Hippocampal formation (tissue), 2 donors: ENCODE results near the gene MPND.

Experiments used
- DNase-seq, 2 donors: peaks; one replicate each; lab custom pipeline; 2025; lab: John Stamatoyannopoulos, UW

Gene MPND

DNA sequence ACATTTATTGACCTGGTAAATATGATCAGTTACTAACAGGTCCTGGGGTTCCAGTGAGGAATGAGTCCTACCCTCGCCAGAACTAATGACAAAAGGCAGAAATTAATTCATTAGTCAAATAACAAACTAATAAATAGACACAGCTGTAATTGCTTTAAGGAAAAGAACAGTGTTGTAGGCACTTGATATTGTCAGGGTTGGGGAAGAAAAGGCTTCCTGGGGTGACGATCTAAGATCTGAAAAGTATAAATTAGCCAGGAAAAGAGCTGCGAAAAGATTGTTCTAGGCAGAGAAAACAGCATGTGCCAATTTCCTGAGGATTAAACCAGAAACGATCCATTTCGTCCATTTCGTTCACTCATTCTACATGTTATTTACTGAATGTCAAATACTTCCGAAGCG lies 58.4 kb downstream of the MPND start:
- no peak for DNase-seq

DNA sequence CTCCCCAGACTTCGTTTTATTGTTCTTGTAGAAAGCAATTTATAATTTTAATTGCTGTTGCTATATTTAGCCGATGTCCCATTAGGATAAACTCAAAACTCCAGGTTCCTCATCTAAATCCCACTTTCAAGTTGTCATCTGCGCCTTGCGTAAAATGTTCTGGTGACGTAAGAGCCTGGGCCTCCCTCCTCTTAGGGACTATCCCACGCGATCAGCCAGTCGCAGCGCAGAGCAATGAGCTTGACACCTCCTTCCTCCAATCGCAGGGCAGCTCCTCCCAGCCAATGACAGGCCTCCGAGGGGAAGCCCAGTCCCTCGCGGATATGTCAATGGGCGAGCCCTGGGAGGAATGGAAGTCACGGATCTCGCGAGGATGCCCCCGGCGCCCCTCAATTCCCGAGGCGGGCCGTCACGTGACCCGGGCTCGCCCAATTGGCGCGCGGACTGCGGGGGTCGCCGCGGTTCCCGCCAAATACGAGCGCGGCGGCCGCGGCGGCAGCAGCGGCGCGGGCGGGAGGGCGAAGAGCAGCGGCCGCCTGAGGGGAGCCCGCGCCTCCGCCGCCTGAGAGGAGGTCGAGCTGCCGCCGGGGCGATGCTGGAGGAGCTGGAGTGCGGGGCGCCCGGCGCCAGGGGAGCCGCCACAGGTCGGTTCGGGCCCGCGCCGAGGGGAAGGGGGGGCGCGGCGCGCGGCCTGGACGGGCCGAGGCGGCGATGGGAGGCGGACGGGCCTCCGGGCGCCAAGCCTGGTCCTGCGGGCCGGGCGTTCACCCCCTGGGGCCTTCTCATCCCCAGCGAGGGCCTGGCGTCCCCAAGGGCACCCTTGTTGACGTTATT lies 59.0 kb downstream of the MPND start, which contains the start of gene CHAF1A:
Gene CHAF1A, plus strand, starts transcription at position 470 of the 834 bp plus-strand sequence. Its CDS starts 123 bp downstream, at position 593.
- DNase-seq: peak; percentile 100

DNA sequence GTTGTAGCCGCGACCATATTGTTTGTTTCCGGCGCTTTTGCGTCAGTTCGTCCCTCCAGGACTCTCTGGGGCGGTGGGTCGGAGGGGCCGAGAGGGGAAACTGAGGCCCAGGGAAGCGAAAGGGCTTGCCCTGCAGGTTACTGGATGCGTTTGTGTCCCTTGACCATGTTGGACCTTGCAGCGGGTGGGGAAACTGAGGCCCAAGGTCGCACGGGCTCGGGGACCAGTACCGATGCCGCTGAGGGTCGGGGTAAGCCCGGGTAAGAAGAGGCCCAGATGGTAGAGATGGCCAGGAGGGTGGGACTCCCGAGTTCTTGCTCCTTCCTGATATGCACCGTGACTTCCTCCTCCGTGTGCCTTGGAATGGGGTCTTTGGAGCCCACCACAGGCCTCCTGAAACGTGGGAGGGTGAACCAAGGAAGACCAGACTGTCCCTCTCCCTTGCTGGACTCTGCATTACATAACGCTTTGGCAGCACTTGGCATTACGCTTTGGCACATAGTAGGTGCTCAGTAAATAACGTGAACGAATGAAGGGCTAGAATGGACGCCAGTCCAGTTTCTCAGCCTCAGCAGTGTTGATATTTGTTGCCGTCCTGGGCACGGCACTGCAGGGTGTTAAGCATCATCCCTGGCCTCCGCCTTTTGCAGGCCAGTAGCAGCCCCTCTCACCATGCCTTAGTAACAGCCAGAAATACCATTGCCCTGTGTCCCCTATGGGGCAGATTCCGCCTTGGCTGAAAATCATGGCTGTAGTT lies 59.8 kb downstream of the MPND start:
- no peak for DNase-seq

DNA sequence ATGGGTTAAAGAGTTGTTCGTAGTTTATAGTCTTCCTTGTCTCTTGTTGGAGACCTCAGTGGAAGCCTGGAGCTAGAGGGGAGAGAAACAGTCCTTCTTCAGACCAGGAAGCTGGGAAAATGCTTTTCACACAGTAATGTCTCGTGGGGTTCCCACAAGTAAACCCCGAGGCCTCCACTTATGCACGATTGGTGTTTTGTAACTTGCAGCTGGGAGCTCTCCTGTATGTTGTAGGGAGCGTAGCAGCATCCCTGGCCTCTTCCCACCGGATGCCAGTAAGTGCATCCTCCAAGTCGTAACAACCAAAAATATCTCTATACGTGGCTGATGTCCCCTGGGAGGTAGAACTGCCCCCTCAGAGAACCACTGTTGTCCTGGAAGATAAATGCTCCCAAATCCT lies 62.6 kb downstream of the MPND start:
- no peak for DNase-seq

DNA sequence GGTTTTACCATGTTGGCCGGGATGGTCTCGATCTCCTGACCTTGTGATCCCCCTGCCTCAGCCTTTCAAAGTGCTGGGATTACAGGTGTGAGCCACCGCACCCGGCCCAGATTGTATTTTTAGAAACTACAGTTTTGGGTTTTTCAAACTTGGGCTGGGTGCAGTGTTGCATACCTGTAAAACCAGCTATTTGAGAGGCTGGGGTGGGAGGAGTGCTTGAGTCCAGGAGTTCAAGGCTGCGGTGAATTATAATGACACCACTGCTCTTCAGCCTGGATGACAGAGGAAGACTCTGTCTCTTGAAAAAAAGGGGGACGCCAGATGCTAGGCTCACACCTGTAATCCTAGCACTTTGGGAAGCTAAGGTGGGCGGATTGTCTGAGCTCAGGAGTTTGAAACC lies 63.3 kb downstream of the MPND start:
- no peak for DNase-seq

DNA sequence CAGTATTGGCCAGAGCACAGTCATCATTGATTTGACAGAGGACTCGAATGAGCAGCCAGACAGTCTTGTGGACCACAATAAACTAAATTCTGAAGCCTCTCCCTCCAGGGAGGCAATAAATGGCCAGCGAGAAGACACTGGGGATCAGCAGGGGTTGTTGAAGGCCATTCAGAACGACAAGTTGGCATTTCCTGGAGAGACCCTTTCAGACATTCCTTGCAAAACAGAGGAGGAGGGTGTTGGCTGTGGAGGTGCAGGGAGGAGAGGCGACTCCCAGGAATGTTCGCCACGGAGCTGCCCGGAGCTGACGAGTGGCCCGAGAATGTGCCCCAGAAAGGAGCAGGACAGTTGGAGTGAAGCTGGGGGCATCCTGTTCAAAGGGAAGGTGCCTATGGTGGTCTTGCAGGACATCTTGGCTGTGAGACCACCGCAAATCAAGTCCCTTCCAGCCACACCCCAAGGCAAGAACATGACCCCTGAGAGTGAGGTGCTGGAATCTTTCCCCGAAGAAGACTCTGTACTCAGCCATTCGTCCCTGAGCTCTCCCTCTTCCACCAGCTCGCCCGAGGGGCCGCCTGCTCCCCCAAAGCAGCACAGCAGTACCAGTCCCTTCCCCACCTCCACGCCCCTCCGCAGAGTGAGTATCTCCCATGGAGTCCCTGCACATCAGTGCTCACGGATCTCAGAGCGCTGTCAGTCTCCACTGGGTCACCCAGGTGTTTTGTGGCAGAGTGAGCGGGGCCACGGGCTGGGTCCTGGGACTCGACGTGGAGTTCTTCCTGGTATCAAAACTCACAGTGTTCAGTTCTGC lies 66.0 kb downstream of the MPND start:
- no peak for DNase-seq
